OCI-LY3 (cell line): ENCODE data around the gene CYP11A1.

Source experiments
- CTCF ChIP-seq: fragments of 200-600, 300-600 bp; sonication (generic); IDR thresholded peaks from 2 replicates; pipeline ENCODE4 v1.5.1; 2014; ENCODE audit warnings: antibody characterized with exemption, low read length, low read depth
- EZH2phosphoT487 ChIP-seq: fragments of 200-600 bp; shearing (Covaris generic); IDR thresholded peaks from 2 replicates; pipeline ENCODE4 v1.6.1; 2018; ENCODE audit warnings: antibody characterized with exemption, mixed run types, low read depth

- TF ChIP-seq CTCF, result no peak
- TF ChIP-seq EZH2phosphoT487, result no peak
Measured at GRCh38 chr15:74380361-74381189, 13.1 kb upstream of the CYP11A1 start.
